WTC11 (cell line): ENCODE data around the gene ZDHHC14.

Source experiments
- CTCF ChIP-seq: fragments of 200-600 bp; IDR thresholded peaks from 2 replicates; pipeline ENCODE4 v1.8.0; 2022; ENCODE audit warnings: antibody characterized with exemption
- ETV6 ChIP-seq: sonication (generic); formaldehyde crosslinking; IDR thresholded peaks from 2 replicates; pipeline ENCODE4 v1.8.1; 2022; ENCODE audit warnings: mild to moderate bottlenecking, missing genetic modification reagents
- JUN ChIP-seq: sonication (generic); formaldehyde crosslinking; IDR thresholded peaks from 2 replicates; pipeline ENCODE4 v1.8.0; 2023; ENCODE audit warnings: mild to moderate bottlenecking, missing genetic modification reagents
- NR3C1 ChIP-seq: sonication (generic); formaldehyde crosslinking; conservative IDR thresholded peaks from 2 replicates; pipeline ENCODE4 v1.8.1; 2023; ENCODE audit warnings: low read depth, mild to moderate bottlenecking, missing genetic modification reagents
- SP1 ChIP-seq: sonication (generic); formaldehyde crosslinking; conservative IDR thresholded peaks from 2 replicates; pipeline ENCODE4 v1.8.1; 2022; ENCODE audit warnings: missing genetic modification reagents

- TF ChIP-seq SP1 (CRISPR knock-in tag) (no peak), CTCF (no peak), NR3C1 (no peak), ETV6 (CRISPR knock-in tag) (no peak), JUN (CRISPR knock-in tag) (no peak)
Measured at GRCh38 chr6:157724138-157724820, 343.3 kb downstream of the ZDHHC14 start.
